H54 (cell line): ENCODE data around the gene SCAPER.
"Not testable (repeated sequence)": the region's sequence is repeated elsewhere in the genome, so short reads cannot be mapped to it uniquely, and the experiment has no call there.

Experiments
- DNase-seq: peaks from one replicate; pipeline ENCODE4 v3.0.0; 2011; ENCODE audit warnings: low spot score, mixed read lengths; ENCODE audit not compliant: insufficient read length
- FAIRE-seq: peaks from 3 replicates; lab custom pipeline; 2011; peaks lifted over from hg19 to GRCh38; lab: Jason Lieb, UNC
- POLR2A ChIP-seq: IDR thresholded peaks from 2 replicates; pipeline ENCODE4 v1.6.1; 2011; ENCODE audit warnings: low read depth, mild to moderate bottlenecking, low read length

The SCAPER gene

GRCh38 chr15:76932135-76932966 is 27.2 kb upstream of the SCAPER start:
- DNase-seq (no peak), FAIRE-seq (no peak)
- no peak for TF ChIP-seq POLR2A

GRCh38 chr15:76931397-76932134 is 26.4 kb upstream of the SCAPER start, which contains the start of gene RCN2:
Gene RCN2, plus strand, starts transcription at chr15:76931749. Its CDS starts 93 bp downstream, at chr15:76931842.
- peak; percentile 71 for DNase-seq
- FAIRE-seq: no peak
- TF ChIP-seq POLR2A: peak; percentile 76

GRCh38 chr15:76930831-76931396 is 25.8 kb upstream of the SCAPER start:
- no peak for TF ChIP-seq POLR2A
- no peak for DNase-seq
- FAIRE-seq: no peak

GRCh38 chr15:76929011-76929760 is 24.0 kb upstream of the SCAPER start:
- DNase-seq: no peak
- no peak for FAIRE-seq
- no peak for TF ChIP-seq POLR2A

- DNase-seq (no peak), FAIRE-seq (no peak)
- TF ChIP-seq POLR2A: no peak
Measured at GRCh38 chr15:76928201-76928600, 23.1 kb upstream of the SCAPER start.

- no peak for TF ChIP-seq POLR2A
- no peak for DNase-seq
- FAIRE-seq: no peak
Measured at GRCh38 chr15:76916369-76916768, 11.2 kb upstream of the SCAPER start.

- TF ChIP-seq POLR2A: no peak
- DNase-seq (no peak), FAIRE-seq (no peak)
Measured at GRCh38 chr15:76913737-76914136, 8.6 kb upstream of the SCAPER start.

- TF ChIP-seq POLR2A: no peak
- no peak for DNase-seq
- FAIRE-seq: no peak
Measured at GRCh38 chr15:76912430-76912829, 7.3 kb upstream of the SCAPER start.

- TF ChIP-seq POLR2A: no peak
- FAIRE-seq: no peak
Measured at GRCh38 chr15:76905855-76906254, 715 bp upstream of the SCAPER start.

GRCh38 chr15:76904461-76905012 is 603 bp downstream of the SCAPER start:
- FAIRE-seq (no peak), DNase-seq (peak; percentile 20)
- TF ChIP-seq POLR2A: no peak

More at GRCh38 chr15:76905855-76906254, 715 bp upstream of the SCAPER start:
- no peak for DNase-seq

GRCh38 chr15:76903251-76903681 is 1.9 kb downstream of the SCAPER start:
- no peak for DNase-seq
- no peak for TF ChIP-seq POLR2A
- FAIRE-seq: no peak

- TF ChIP-seq POLR2A: no peak
- DNase-seq (no peak), FAIRE-seq (no peak)
Measured at GRCh38 chr15:76901965-76902364, 3.2 kb downstream of the SCAPER start.

- FAIRE-seq: not testable (repeated sequence)
Measured at GRCh38 chr15:76899931-76900310, 5.2 kb downstream of the SCAPER start.

GRCh38 chr15:76899176-76899930 is 5.8 kb downstream of the SCAPER start:
- not testable (repeated sequence) for FAIRE-seq, DNase-seq

More at GRCh38 chr15:76899931-76900310, 5.2 kb downstream of the SCAPER start:
- DNase-seq: not testable (repeated sequence)
